Measurements from ENCODE around the gene EEF1A1. TPM values are rescaled to one million over a fixed set of nuclear protein-coding genes. Genes with fewer than 3 reads are reported as not detected.

Gene EEF1A1
- total and polyA plus RNA-seq, 2 of the 8 experiments (the other 6 are each of a cell fraction or from before 2014, with no cell fraction given): 13,823 to 13,927 TPM

GRCh38 chr6:73487473-73487872 is 33.4 kb downstream of the EEF1A1 start:
- H3K79me1 ChIP-seq (ENCODE audit: low read depth, low read length): no peaks in the 10 kb centered on the region
- no peak overlapping the region for H4K8ac ChIP-seq (ENCODE audit: extremely low read depth, insufficient read depth, low read length)
- DNase-seq (ENCODE audit: low read depth in 1 of 2, low spot score in 2 of 2): no peak
- TF ChIP-seq E2F6 (IDR thresholded peaks at IDR 0.05) (no peak), EZH2 (IDR thresholded peaks at IDR 0.05; ENCODE audit: low read depth, low read length, severe bottlenecking) (no peak), CTBP2 (IDR thresholded peaks at IDR 0.05; ENCODE audit: borderline replicate concordance, insufficient read depth, insufficient read length, low read length) (no peak), SP4 (IDR thresholded peaks at IDR 0.05; ENCODE audit: low read length) (no peak), HDAC6 (IDR thresholded peaks at IDR 0.05; ENCODE audit: low read depth, low read length) (no peak), RBBP5 (IDR thresholded peaks at IDR 0.05; ENCODE audit: borderline replicate concordance, low read depth, low read length) (no peak)
- H3K56ac ChIP-seq (replicated peaks; ENCODE audit: insufficient read length, low read depth, low read length): no peak overlapping the region
- no peak overlapping the region for H2BK5ac ChIP-seq (ENCODE audit: low read depth, low read length)
- H4K91ac ChIP-seq (replicated peaks; ENCODE audit: insufficient read length, low read length): no peak overlapping the region
- H2AK5ac ChIP-seq (ENCODE audit: low read depth, low read length): no peak overlapping the region
- no peaks in the 10 kb centered on the region for H3K9me3 ChIP-seq (ENCODE audit: insufficient read depth in 2 of 2, low read depth in 1 of 2, low read length in 1 of 2)
- H4K5ac ChIP-seq (ENCODE audit: insufficient read length, low read depth, low read length): no peak overlapping the region
- H3K4me2 ChIP-seq (ENCODE audit: insufficient read depth in 1 of 2, low read depth in 2 of 2, low read length in 2 of 2): no peak overlapping the region
- H3K4me3 ChIP-seq (ENCODE audit: extremely low read depth in 1 of 4, insufficient read depth in 2 of 4, low read depth in 3 of 4, low read length in 4 of 4): no peak overlapping the region
- no peak overlapping the region for H2BK120ac ChIP-seq (replicated peaks; ENCODE audit: low read depth, low read length)
- no peak overlapping the region for H2BK15ac ChIP-seq (ENCODE audit: low read length)
- H2BK20ac ChIP-seq (ENCODE audit: low read length): no peak overlapping the region
- no peak overlapping the region for H3K4ac ChIP-seq (replicated peaks; ENCODE audit: insufficient read length, low read depth, low read length)
- no peak overlapping the region for H3K27ac ChIP-seq (ENCODE audit: low read depth, low read length)
- H3K27me3 ChIP-seq (replicated peaks in 1 of 4; ENCODE audit: control insufficient read depth in 3 of 4, extremely low read depth in 1 of 4, insufficient read depth in 3 of 4, low read length in 3 of 4): no peaks in the 10 kb centered on the region
- no peaks in the 10 kb centered on the region for H3K79me2 ChIP-seq (ENCODE audit: control insufficient read depth in 1 of 2, insufficient read depth in 2 of 2, low read length in 2 of 2)
- no peak overlapping the region for H3K23ac ChIP-seq (ENCODE audit: insufficient read length)
- no peak overlapping the region for H3K18ac ChIP-seq (ENCODE audit: extremely low read depth, low read length)
- H2AFZ ChIP-seq (ENCODE audit: low read length): no peak overlapping the region
- POLR2A ChIA-PET (ENCODE audit: partially characterized antibody): interaction anchor here (0.6 to 2.5 kb wide), 9 partner anchors 9 to 167 kb away, joined by 3 to 8 read pairs (median 4); partner anchors contain the start of gene EEF1A1
- no peak overlapping the region for H2BK12ac ChIP-seq (ENCODE audit: low read depth, low read length)
- H3K23me2 ChIP-seq (ENCODE audit: low read depth, low read length): no peaks in the 10 kb centered on the region
- H3K9ac ChIP-seq (replicated peaks in 1 of 4; ENCODE audit: extremely low read depth in 1 of 4, low read depth in 3 of 4, low read length in 3 of 4): no peak overlapping the region
- 92% methylated on average over 6 of the region's 7 CpGs; no CpG with 5 or more reads in 1 of the 2 experiments for WGBS, 2 experiments (ENCODE audit: extremely low coverage in 1 of 2, insufficient coverage in 1 of 2, insufficient read length in 1 of 2, insufficient replicate concordance in 2 of 2, low coverage in 1 of 2, low lambda C conversion rate in 2 of 2, missing lambda C conversion rate in 1 of 2)
- no peaks in the 10 kb centered on the region for H3K4me1 ChIP-seq (replicated peaks in 1 of 4; ENCODE audit: control insufficient read depth in 3 of 4, insufficient read depth in 4 of 4, low read length in 3 of 4)
- FAIRE-seq: no peak
- CTCF ChIA-PET (ENCODE audit: partially characterized antibody): interaction anchor here (1.1 to 2.2 kb wide), 2 partner anchors 10 to 123 kb away, joined by 3 to 7 read pairs; no protein-coding TSS in a partner anchor
- no peak overlapping the region for H3K14ac ChIP-seq (ENCODE audit: insufficient read length)
- no peaks in the 10 kb centered on the region for H4K20me1 ChIP-seq (replicated peaks in 1 of 2; ENCODE audit: control insufficient read depth in 1 of 2, insufficient read depth in 2 of 2, low read length in 2 of 2)
- peaks cover 5 to 46% (median 26%) of the 10 kb centered on the region in 4 experiments; a peak in 7 of 8 replicates for H3K36me3 ChIP-seq (ENCODE audit: control insufficient read depth in 2 of 4, insufficient read depth in 4 of 4, low read length in 3 of 4)
